IPS DF 6.9 (cell line): Measurements from ENCODE around the gene C1QC.

Experiments
- DNase-seq: peaks from one replicate; pipeline ENCODE4 v3.0.0-alpha.2; 2013; ENCODE audit warnings: low read depth, low spot score
- H3K27ac ChIP-seq: one replicate; pipeline ENCODE4 v1.5.1; 2013; ENCODE audit warnings: low read length, control low read depth
- H3K27me3 ChIP-seq: 2 replicates; pipeline ENCODE4 v1.6.1; 2013; ENCODE audit warnings: mild to moderate bottlenecking, low read length; ENCODE audit not compliant: control insufficient read depth, insufficient read depth
- H3K36me3 ChIP-seq: 2 replicates; pipeline ENCODE4 v1.6.1; 2013; ENCODE audit warnings: low read length; ENCODE audit not compliant: control insufficient read depth, insufficient read depth
- H3K4me1 ChIP-seq: 2 replicates; pipeline ENCODE4 v1.6.1; 2013; ENCODE audit warnings: low read length; ENCODE audit not compliant: control insufficient read depth, insufficient read depth
- H3K4me3 ChIP-seq: 2 replicates; pipeline ENCODE4 v1.5.1; 2013; ENCODE audit warnings: mild to moderate bottlenecking, low read length
- H3K9me3 ChIP-seq: 2 replicates; pipeline ENCODE4 v1.6.1; 2013; ENCODE audit warnings: low read length, inconsistent platforms; ENCODE audit not compliant: control insufficient read depth, insufficient read depth
- WGBS: extraction: QIAGEN DNeasy Blood & Tissue Kit; methylation state at CpG from one replicate; pipeline ENCODE4 v1.1.7; 2013; ENCODE audit warnings: mixed read lengths, missing lambda C conversion rate; ENCODE audit not compliant: insufficient read length, insufficient coverage; 5-methylcytosine and 5-hydroxymethylcytosine counted together

Gene C1QC

GRCh38 chr1:22681556-22682276 lies 38.3 kb downstream of the C1QC start:
- H3K4me3 ChIP-seq, result no peak overlapping the region
- H3K27me3 ChIP-seq, result no peaks in the 10 kb centered on the region
- WGBS, result no CpG with 5 or more reads among the region's 15 CpGs

GRCh38 chr1:22683547-22683946 lies 40.1 kb downstream of the C1QC start:
- no peak overlapping the region for H3K27ac ChIP-seq
- H3K9me3 ChIP-seq, result no peaks in the 10 kb centered on the region
- WGBS, result no CpG with 5 or more reads among the region's 1 CpG
- H3K4me1 ChIP-seq, result no peaks in the 10 kb centered on the region
- no peak overlapping the region for H3K4me3 ChIP-seq
- DNase-seq, result no peak
- H3K36me3 ChIP-seq, result no peaks in the 10 kb centered on the region
- no peaks in the 10 kb centered on the region for H3K27me3 ChIP-seq

More at GRCh38 chr1:22681556-22682276, 38.3 kb downstream of the C1QC start:
- DNase-seq, result no peak
- H3K36me3 ChIP-seq, result no peaks in the 10 kb centered on the region
- H3K4me1 ChIP-seq, result peaks cover 2% of the 10 kb centered on the region
- H3K9me3 ChIP-seq, result no peaks in the 10 kb centered on the region
- H3K27ac ChIP-seq, result no peak overlapping the region

DNA sequence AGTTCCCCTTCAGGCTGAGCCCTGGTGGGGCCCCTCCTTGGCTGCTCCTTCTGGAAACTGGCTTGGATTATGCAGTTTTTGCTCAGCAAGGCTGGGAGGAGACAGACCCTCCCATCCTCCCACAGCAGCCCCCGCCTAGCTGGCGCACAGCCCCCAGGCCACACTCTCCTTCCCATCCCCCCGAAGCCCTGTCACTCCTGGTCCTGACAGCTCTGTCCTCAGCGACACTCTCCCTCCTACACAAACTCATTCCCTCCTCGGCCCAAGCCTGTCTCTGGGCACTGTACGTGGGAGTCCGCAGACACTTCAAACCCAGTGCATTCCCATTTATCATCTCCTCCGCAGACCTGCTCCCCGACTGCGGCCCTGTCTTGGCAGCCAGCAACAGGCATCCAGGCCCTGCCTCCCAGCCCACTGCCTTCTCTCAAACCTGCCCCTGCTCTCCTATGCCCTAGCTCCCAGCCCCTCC lies 42.2 kb downstream of the C1QC start:
- H3K36me3 ChIP-seq, result no peaks in the 10 kb centered on the region
- H3K4me3 ChIP-seq, result no peak overlapping the region
- no peaks in the 10 kb centered on the region for H3K4me1 ChIP-seq
- no peaks in the 10 kb centered on the region for H3K27me3 ChIP-seq
- no peak overlapping the region for H3K27ac ChIP-seq
- DNase-seq, result no peak
- WGBS, result no CpG with 5 or more reads among the region's 10 CpGs
- H3K9me3 ChIP-seq, result no peaks in the 10 kb centered on the region

DNA sequence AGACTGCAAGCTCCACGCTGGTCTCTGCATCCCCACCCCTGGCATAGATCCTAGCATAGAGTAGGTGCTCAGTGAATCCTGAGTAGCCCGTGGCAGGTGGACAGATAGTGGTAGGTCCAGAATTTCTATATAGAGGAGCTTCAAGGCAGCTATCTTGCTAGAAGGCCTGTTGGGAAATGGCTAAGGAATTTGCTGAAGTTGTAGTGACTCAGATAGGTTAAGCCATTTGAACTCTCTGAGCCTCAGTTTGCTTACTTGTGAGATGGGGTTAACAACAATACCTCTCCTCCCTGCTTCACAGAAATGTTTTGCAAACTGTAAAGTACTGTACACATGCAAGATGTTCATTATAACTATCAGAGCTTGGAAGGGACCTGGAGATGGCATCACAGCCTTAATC lies 43.8 kb downstream of the C1QC start:
- no peak for DNase-seq
- H3K27ac ChIP-seq, result no peak overlapping the region
- no peaks in the 10 kb centered on the region for H3K4me1 ChIP-seq
- no peaks in the 10 kb centered on the region for H3K9me3 ChIP-seq
- no peaks in the 10 kb centered on the region for H3K27me3 ChIP-seq
- WGBS, result no CpG with 5 or more reads among the region's 2 CpGs
- H3K36me3 ChIP-seq, result no peaks in the 10 kb centered on the region
- H3K4me3 ChIP-seq, result no peak overlapping the region

DNA sequence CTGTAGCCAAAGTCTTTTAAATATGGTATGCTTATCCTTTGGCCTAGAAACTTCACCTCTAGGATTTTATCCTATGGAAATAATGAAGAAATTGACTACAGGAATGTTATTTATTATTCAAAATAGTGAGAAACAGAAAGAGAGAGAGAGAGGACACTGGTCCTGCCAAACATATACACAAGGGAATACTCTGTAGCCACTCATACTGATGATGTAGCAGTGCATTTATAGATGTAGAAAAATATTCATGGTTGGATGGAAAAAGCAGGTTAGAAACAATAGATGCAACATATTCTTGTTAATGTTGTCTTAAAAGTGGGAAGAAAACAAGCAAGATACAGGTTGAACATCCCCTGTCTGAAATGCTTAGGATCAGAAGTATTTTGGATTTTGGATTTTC lies 45.0 kb downstream of the C1QC start:
- Histone ChIP-seq H3K9me3 (no peaks in the 10 kb centered on the region), H3K4me1 (no peaks in the 10 kb centered on the region), H3K27ac (no peak overlapping the region), H3K4me3 (no peak overlapping the region), H3K36me3 (no peaks in the 10 kb centered on the region), H3K27me3 (no peaks in the 10 kb centered on the region)
- DNase-seq, result no peak

GRCh38 chr1:22689505-22689904 lies 46.1 kb downstream of the C1QC start:
- Histone ChIP-seq H3K36me3 (no peaks in the 10 kb centered on the region), H3K9me3 (no peaks in the 10 kb centered on the region), H3K4me3 (no peak overlapping the region), H3K27ac (no peak overlapping the region), H3K4me1 (no peaks in the 10 kb centered on the region), H3K27me3 (no peaks in the 10 kb centered on the region)
- WGBS, result no CpG with 5 or more reads among the region's 11 CpGs
- no peak for DNase-seq

- no peak overlapping the region for H3K27ac ChIP-seq
- no peaks in the 10 kb centered on the region for H3K4me1 ChIP-seq
- DNase-seq, result no peak
- H3K9me3 ChIP-seq, result no peaks in the 10 kb centered on the region
- H3K27me3 ChIP-seq, result no peaks in the 10 kb centered on the region
- whole genome bisulfite sequencing, result no CpG with 5 or more reads among the region's 13 CpGs
- H3K36me3 ChIP-seq, result no peaks in the 10 kb centered on the region
- no peak overlapping the region for H3K4me3 ChIP-seq
These were observed 47.8 kb downstream of the C1QC start for GRCh38 chr1:22691031-22691753.

GRCh38 chr1:22694172-22694571 lies 50.7 kb downstream of the C1QC start:
- Histone ChIP-seq H3K36me3 (no peaks in the 10 kb centered on the region), H3K27me3 (no peaks in the 10 kb centered on the region), H3K4me3 (no peak overlapping the region), H3K4me1 (no peaks in the 10 kb centered on the region), H3K9me3 (no peaks in the 10 kb centered on the region), H3K27ac (no peak overlapping the region)
- DNase-seq, result no peak
- no CpG with 5 or more reads among the region's 5 CpGs for WGBS

GRCh38 chr1:22696610-22697009 lies 53.2 kb downstream of the C1QC start:
- H3K36me3 ChIP-seq, result no peaks in the 10 kb centered on the region
- no peaks in the 10 kb centered on the region for H3K4me1 ChIP-seq
- H3K27ac ChIP-seq, result no peak overlapping the region
- no CpG with 5 or more reads among the region's 3 CpGs for WGBS
- no peak overlapping the region for H3K4me3 ChIP-seq
- no peaks in the 10 kb centered on the region for H3K27me3 ChIP-seq
- H3K9me3 ChIP-seq, result no peaks in the 10 kb centered on the region
- DNase-seq, result no peak
